Activated CD4-positive, alpha-beta T cell treated with anti-CD3 and anti-CD28 coated beads for 36 hours (primary cell): ENCODE results near the gene PDGFRA. TPM values are rescaled to one million over a fixed set of nuclear protein-coding genes. Genes with fewer than 3 reads are reported as not detected.
"Not testable (repeated sequence)": the region's sequence is repeated elsewhere in the genome, so short reads cannot be mapped to it uniquely, and the experiment has no call there.

Experiments used
- ATAC-seq: fragments of 200-7000 bp; cut with Tn5 transposase; one replicate; pipeline ENCODE4 v1.10.0; 2021; ENCODE audit warnings: mild to moderate bottlenecking, moderate library complexity
- CTCF ChIA-PET: fragments of 350-600 bp; sonication (Branson Sonifier 250); formaldehyde crosslinking; loops from one replicate; lab custom pipeline; 2021; ENCODE audit warnings: antibody characterized with exemption; lab: Charles Lee
- POLR2A ChIA-PET: fragments of 350-600 bp; sonication (Branson Sonifier 250); formaldehyde crosslinking; loops from one replicate; lab custom pipeline; 2021; ENCODE audit warnings: antibody characterized with exemption, inconsistent platforms; lab: Charles Lee
- DNase-seq: peaks from one replicate; pipeline ENCODE4 v3.0.0-alpha.2; 2020
- H3K27ac Mint-ChIP-seq: one replicate; pipeline ENCODE4 v1.8.0; 2021; ENCODE audit warnings: mixed read lengths
- H3K27me3 Mint-ChIP-seq: one replicate; pipeline ENCODE4 v1.8.0; 2021; ENCODE audit warnings: mixed read lengths
- H3K36me3 Mint-ChIP-seq: one replicate; pipeline ENCODE4 v1.8.0; 2021; ENCODE audit warnings: low read depth, mixed read lengths
- H3K4me1 Mint-ChIP-seq: one replicate; pipeline ENCODE4 v1.8.0; 2021; ENCODE audit warnings: mixed read lengths
- H3K4me3 Mint-ChIP-seq: one replicate; pipeline ENCODE4 v1.8.0; 2021; ENCODE audit warnings: mild to moderate bottlenecking, moderate library complexity, mixed read lengths
- H3K9me3 Mint-ChIP-seq: one replicate; pipeline ENCODE4 v1.8.0; 2021; ENCODE audit warnings: low read depth, mixed read lengths
- intact Hi-C, 2 experiments: fragments of 100-400 bp; cut with DNase I in 1 of 2; cut with micrococcal nuclease in 1 of 2; formaldehyde crosslinking; loops; one replicate each; pipeline versions ENCODE4 v1.14.2 to v1.15.1; 2022 to 2024; cut with DNase I, micrococcal nuclease
- total RNA-seq, 2 experiments: library from RNA; stranded (reverse); gene quantifications; one replicate each; pipeline ENCODE4 v1.2.3, GENCODE V29; 2021

Gene PDGFRA
- total RNA-seq, 2 experiments from 2014 or later: not detected

DNA sequence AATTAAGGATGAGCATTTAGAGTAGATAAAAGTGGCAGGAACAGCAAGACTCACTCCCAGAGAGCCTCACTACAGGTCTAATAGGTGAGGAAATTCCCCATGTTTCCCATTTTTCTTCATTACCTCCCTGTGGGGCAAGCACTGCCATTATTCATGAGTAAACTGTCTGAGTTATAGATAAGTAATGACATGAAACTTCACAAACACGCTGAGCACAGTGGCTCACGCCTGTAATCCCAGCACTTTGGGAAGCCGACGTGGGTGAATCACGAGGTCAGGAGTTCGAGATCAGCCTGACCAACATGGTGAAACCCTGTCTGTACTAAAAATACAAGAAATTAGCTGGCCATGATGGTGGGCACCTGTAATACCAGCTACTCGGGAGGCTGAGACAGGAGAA is 7.2 kb downstream of the PDGFRA start:
- H3K9me3 Mint-ChIP-seq, H3K36me3 Mint-ChIP-seq, POLR2A ChIA-PET, H3K27ac Mint-ChIP-seq, DNase-seq, H3K4me3 Mint-ChIP-seq, ATAC-seq: not testable (repeated sequence)
- Mint-ChIP-seq H3K27me3 (peaks cover 24% of the 10 kb centered on the region), H3K4me1 (peaks cover 14% of the 10 kb centered on the region)
- CTCF ChIA-PET: interaction anchor here (0.6 kb wide), 1 partner anchor 1692 kb away, joined by 3 read pairs; no protein-coding TSS in a partner anchor
- intact Hi-C loops: loop anchor here (10.0 kb wide), 2 partner anchors 642 to 1692 kb away; partner anchors contain the start of gene LNX1 (in 1 of the 2)

DNA sequence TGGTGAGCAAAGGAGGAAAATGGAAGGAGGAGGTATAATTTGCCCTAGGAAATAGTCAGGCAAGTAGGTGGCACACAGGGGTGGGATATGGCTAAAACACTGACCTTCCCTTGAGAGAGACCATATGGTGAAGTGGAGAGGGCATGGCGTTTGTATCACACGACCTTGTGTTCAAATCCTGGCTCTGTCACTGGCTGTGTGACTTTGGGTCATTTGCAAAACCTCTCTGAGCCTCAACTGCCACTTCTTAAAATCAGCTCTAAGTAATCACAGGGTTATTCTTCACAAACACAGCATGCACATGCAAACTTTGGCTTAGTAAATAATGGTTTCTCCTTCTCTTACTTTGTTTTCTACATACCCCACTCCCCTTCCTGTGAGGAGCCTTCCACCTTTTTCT is 8.7 kb downstream of the PDGFRA start:
- CTCF ChIA-PET: no interaction called here
- POLR2A ChIA-PET: no interaction called here
- DNase-seq (no peak), ATAC-seq (no peak)
- Mint-ChIP-seq H3K4me3 (no peak overlapping the region), H3K27me3 (peaks cover 15% of the 10 kb centered on the region), H3K9me3 (peaks cover 3% of the 10 kb centered on the region), H3K27ac (no peak overlapping the region), H3K36me3 (no peaks in the 10 kb centered on the region), H3K4me1 (peaks cover 7% of the 10 kb centered on the region)
- intact Hi-C loops: loop anchor here (10.0 kb wide), 2 partner anchors 643 to 1693 kb away; partner anchors contain the start of gene LNX1 (in 1 of the 2)

DNA sequence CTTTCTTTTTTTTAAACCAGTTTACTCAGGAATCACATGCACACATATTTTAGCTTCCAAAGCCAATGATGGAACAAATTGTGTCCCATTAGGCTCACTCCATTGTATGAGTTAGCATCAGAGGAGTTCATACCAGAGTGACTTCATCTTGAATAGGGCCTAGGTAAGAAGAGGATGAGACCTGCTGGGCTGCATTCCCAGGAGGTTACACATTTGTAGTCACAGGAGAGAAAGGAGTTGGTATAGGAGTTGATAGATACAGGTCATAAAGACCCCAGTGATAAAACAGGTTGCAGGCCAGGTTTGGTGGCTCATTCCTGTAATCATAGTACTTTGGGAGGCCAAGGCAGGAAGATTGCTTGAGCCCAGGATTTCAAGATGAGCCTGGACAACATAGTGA is 9.3 kb downstream of the PDGFRA start:
- intact Hi-C loops: loop anchor here (10.0 kb wide), 2 partner anchors 644 to 1694 kb away; partner anchors contain the start of gene LNX1 (in 1 of the 2)
- DNase-seq (no peak), ATAC-seq (no peak)
- Mint-ChIP-seq H3K27me3 (peaks cover 19% of the 10 kb centered on the region), H3K4me3 (no peak overlapping the region), H3K36me3 (no peaks in the 10 kb centered on the region), H3K9me3 (peaks cover 5% of the 10 kb centered on the region), H3K4me1 (peaks cover 6% of the 10 kb centered on the region), H3K27ac (no peak overlapping the region)
- POLR2A ChIA-PET: no interaction called here
- CTCF ChIA-PET: no interaction called here

DNA sequence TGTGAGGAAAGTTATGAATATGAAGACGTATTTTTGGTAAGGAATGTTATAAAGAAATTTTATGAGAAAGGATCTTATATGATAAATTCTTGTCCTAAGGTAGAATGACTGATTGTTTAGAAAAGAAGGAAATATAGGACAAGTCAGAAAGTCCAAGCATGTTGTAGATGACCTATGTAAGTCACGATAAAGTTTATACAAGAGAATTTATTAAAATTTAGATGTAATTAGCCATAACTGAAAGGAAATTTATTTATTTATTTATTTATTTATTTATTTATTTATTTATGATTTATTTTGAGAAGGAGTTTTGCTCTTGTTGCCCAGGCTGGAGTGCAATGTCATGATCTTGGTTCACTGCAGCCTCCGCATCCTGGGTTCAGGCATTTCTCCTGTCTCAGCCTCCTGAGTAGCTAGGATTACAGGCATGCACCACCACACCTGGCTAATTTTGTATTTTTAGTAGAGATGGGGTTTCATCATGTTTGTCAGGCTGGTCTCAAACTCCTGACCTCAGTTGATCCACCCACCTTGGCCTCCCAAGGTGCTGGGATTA is 12.3 kb downstream of the PDGFRA start:
- ChIA-PET CTCF (interaction anchor here (1.2 kb wide), 1 partner anchor 19 kb away, joined by 3 read pairs; no protein-coding TSS in a partner anchor), POLR2A (interaction anchor here (0.6 kb wide), 1 partner anchor 10 kb away, joined by 4 read pairs; no protein-coding TSS in a partner anchor)
- intact Hi-C loops, H3K36me3 Mint-ChIP-seq, H3K4me3 Mint-ChIP-seq, ATAC-seq, H3K4me1 Mint-ChIP-seq, H3K9me3 Mint-ChIP-seq, H3K27ac Mint-ChIP-seq, DNase-seq: not testable (repeated sequence)
- peaks cover 12% of the 10 kb centered on the region for H3K27me3 Mint-ChIP-seq

DNA sequence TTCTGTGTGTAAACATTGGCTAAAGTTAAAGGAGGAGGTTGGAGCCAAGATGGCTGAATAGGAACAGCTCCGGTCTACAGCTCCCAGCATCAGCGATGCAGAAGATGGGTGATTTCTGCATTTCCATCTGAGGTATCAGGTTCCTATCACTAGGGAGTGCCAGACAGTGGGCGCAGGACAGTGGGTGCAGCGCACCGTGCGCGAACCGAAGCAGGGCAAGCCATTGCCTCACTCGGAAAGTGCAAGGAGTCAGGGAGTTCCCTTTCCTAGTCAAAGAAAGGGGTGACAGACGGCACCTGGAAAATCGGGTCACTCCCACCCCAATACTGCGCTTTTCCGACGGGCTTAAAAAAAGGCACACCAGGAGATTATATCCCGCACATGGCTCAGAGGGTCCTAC is 14.4 kb downstream of the PDGFRA start:
- CTCF ChIA-PET: interaction anchor here (1.6 kb wide), 1 partner anchor 10 kb away, joined by 6 read pairs; no protein-coding TSS in a partner anchor
- H3K9me3 Mint-ChIP-seq, ATAC-seq, H3K4me3 Mint-ChIP-seq, POLR2A ChIA-PET, intact Hi-C loops, H3K36me3 Mint-ChIP-seq, H3K27ac Mint-ChIP-seq, DNase-seq, H3K4me1 Mint-ChIP-seq: not testable (repeated sequence)
- H3K27me3 Mint-ChIP-seq: peaks cover 13% of the 10 kb centered on the region

DNA sequence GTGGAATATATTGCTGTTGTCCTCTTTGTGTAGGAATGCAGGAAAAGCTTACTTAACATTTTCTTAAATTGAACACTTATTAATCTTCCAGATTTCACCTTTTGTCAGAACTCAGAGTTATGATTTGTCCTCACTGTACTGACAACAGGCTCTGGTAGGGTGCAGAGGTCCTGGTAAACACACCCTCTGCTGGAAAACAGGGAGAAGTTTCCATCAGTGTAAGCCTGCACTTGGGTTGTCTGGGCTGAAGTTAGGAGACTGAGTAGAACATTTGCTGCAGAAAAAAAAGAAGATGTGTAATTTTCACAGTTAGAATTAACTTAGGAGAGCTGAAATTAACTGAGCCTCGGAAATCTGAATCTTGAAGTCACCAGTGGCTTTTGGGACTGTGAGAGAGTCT is 23.2 kb downstream of the PDGFRA start:
- not testable (repeated sequence) for H3K36me3 Mint-ChIP-seq, H3K27ac Mint-ChIP-seq, DNase-seq

DNA sequence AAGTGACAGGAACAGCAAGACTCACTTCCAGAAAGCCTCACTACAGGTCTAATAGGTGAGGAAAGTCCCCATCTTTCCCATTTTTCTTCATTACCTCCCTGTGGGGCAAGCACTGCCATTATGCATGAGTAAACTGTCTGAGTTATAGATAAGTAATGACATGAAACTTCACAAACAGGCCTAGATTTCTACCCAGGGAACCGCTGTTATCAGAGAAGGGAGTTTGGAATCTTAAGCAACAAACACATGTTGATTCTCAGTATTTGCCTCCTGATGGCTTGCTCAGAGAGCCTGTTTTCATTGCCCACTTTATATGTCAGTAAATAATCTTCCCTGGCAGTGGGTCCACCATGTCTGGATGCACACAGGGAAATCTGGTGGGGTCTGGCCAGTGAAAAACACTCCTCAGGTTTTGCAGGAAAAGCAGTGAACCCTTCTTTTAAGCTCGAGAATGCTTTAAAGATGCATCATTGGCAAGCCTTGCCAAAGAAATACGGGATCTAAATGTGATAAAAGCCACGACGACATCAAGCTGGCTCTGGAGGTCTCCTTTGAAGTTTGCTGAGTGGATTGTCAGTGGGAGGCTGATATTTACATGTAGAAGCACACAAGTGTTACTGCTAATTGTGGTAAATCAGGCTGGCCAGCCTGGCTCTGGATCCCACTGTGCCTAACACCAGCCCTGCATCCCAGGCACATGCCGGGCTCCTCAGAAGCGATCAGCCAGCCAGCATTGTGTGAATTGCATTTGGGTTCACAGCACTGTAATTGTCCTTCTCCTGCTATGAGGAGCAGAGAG is 25.2 kb downstream of the PDGFRA start:
- ChIA-PET POLR2A (no interaction called here), CTCF (interaction anchor here (1.3 kb wide), 1 partner anchor 20 kb away, joined by 3 read pairs; no protein-coding TSS in a partner anchor)
- peaks cover 3% of the 10 kb centered on the region for H3K9me3 Mint-ChIP-seq
- DNase-seq (no peak), ATAC-seq (no peak)
- no peak overlapping the region for H3K4me3 Mint-ChIP-seq
- no peaks in the 10 kb centered on the region for H3K4me1 Mint-ChIP-seq
- peaks cover 6% of the 10 kb centered on the region for H3K27me3 Mint-ChIP-seq
- intact Hi-C loops: no loop called here
- no peaks in the 10 kb centered on the region for H3K36me3 Mint-ChIP-seq
- no peak overlapping the region for H3K27ac Mint-ChIP-seq

More for the DNA sequence above, 23.2 kb downstream of the PDGFRA start:
- ATAC-seq, H3K27me3 Mint-ChIP-seq, CTCF ChIA-PET, H3K4me3 Mint-ChIP-seq, intact Hi-C loops, H3K9me3 Mint-ChIP-seq, H3K4me1 Mint-ChIP-seq, POLR2A ChIA-PET: not testable (repeated sequence)

DNA sequence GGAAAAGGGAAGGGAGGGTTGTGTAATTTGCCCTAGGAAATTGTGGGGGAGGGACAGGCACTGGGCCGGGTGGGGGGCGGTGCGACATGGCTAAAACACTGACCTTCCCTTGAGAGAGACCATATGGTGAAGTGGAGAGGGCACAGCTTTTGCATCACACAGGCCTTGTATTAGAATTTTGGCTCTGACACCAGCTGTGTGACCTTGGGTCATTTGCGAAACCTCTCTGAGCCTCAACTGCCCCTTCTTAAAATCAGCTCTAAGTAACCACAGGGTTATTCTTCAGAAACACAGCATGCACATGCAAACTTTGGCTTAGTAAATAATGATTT is 25.8 kb downstream of the PDGFRA start:
- no peaks in the 10 kb centered on the region for H3K36me3 Mint-ChIP-seq
- intact Hi-C loops: no loop called here
- CTCF ChIA-PET: interaction anchor here (1.3 kb wide), 1 partner anchor 21 kb away, joined by 3 read pairs; no protein-coding TSS in a partner anchor
- H3K27ac Mint-ChIP-seq: no peak overlapping the region
- POLR2A ChIA-PET: no interaction called here
- no peak overlapping the region for H3K4me3 Mint-ChIP-seq
- no peak for ATAC-seq
- H3K9me3 Mint-ChIP-seq: peaks cover 3% of the 10 kb centered on the region
- no peak for DNase-seq
- no peaks in the 10 kb centered on the region for H3K4me1 Mint-ChIP-seq
- H3K27me3 Mint-ChIP-seq: peaks cover 6% of the 10 kb centered on the region

DNA sequence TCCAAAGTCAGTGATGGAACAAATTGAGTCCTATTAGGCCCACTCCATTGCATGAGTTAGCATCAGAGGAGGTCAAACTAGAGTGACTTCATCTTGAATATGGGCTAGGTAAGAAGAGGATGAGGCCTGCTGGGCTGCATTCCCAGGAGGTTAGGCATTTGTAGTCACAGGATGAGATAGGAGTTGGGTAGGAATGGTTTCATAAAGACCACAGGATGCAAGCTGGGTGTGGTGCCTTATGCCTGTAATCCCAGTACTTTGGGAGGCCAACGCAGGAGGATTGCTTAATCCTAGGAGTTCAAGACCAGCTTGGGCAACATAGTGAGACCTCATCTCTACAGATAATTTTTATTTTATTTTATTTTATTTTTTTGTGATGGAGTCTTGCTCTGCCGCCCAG is 26.8 kb downstream of the PDGFRA start:
- H3K4me1 Mint-ChIP-seq: no peaks in the 10 kb centered on the region
- ATAC-seq (no peak), DNase-seq (no peak)
- peaks cover 9% of the 10 kb centered on the region for H3K27me3 Mint-ChIP-seq
- ChIA-PET CTCF (no interaction called here), POLR2A (no interaction called here)
- H3K4me3 Mint-ChIP-seq: no peak overlapping the region
- intact Hi-C loops: no loop called here
- no peaks in the 10 kb centered on the region for H3K36me3 Mint-ChIP-seq
- no peak overlapping the region for H3K27ac Mint-ChIP-seq
- H3K9me3 Mint-ChIP-seq: peaks cover 3% of the 10 kb centered on the region

DNA sequence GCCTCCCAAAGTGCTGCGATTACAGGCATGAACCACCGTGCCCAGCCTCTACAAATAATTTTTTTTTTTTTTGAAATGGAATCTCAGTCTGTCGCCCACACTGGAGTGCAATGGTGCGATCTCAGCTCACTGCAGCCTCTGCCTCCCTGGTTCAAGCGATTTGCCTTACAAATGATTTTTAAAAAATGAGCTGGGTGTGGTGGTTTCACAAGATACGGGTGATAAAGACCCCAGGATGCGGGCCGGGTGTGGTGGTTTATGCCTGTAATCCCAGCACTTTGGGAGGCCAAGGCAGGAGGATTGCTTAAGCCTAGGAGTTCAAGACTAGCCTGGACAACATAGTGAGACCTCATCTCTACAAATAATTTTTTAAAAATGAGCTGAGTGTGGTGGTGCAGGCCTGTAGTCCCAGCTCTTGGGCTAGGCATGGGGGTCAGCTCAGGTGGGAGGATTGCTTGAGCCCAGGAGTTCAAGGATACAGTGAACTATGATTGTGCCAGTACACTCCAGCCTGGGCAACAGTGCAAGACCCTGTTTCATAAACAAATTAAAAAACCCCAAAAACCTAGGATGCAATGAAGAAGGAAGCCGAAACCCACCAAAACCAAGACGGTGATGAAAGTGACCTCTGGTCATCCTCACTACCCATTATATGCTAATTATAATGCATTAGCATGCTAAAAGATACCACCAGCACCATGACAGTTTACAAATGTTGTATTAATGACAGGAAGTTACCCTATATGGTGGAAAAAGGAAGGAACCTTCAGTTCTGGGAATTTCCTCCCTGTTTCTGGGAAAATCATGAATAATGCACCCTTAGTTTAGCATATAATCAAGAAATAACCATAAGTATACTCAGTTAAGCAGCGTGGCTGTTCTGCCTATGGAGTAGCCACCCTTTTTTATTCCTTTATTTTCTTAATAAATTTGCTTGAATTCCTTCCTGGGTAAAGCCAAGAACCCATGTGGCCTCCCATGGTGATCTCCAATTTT is 27.7 kb downstream of the PDGFRA start:
- no peaks in the 10 kb centered on the region for H3K4me1 Mint-ChIP-seq
- intact Hi-C loops: no loop called here
- DNase-seq: no peak
- POLR2A ChIA-PET: no interaction called here
- H3K27ac Mint-ChIP-seq: no peak overlapping the region
- no peaks in the 10 kb centered on the region for H3K36me3 Mint-ChIP-seq
- H3K27me3 Mint-ChIP-seq: peaks cover 9% of the 10 kb centered on the region
- peaks cover 3% of the 10 kb centered on the region for H3K9me3 Mint-ChIP-seq
- CTCF ChIA-PET: interaction anchor here (0.6 kb wide), 1 partner anchor 930 kb away, joined by 3 read pairs; no protein-coding TSS in a partner anchor
- ATAC-seq: no peak
- no peak overlapping the region for H3K4me3 Mint-ChIP-seq

DNA sequence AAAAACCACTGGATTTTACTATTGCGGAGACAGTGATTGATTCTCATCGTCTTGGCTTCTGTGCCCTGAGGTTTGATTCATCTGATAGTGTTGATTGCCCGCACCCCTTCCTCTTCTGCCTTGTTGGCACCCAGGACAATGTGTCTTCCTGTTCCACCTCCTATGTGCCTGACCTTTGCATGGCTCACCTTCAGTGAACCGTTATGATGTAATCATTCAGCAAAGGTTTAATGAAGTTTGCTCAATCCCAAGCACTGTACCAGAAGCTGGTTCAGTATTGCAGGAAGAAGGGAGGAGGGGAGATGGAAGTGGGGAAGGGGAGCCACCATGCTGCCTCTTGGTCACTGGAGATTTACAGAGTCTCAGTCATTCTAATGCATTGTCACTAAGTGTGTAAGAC is 36.3 kb downstream of the PDGFRA start:
- intact Hi-C loops: no loop called here
- Mint-ChIP-seq H3K27me3 (peaks cover 8% of the 10 kb centered on the region), H3K36me3 (no peaks in the 10 kb centered on the region), H3K4me3 (no peak overlapping the region), H3K27ac (no peak overlapping the region), H3K9me3 (no peaks in the 10 kb centered on the region), H3K4me1 (no peaks in the 10 kb centered on the region)
- DNase-seq (no peak), ATAC-seq (no peak)
- POLR2A ChIA-PET: no interaction called here
- CTCF ChIA-PET: no interaction called here
